ENCODE data around the gene CPNE7. TPM values are rescaled to one million over a fixed set of nuclear protein-coding genes. Genes with fewer than 3 reads are reported as not detected.

CPNE7 gene
- total and polyA plus RNA-seq, 9 donors, result 0.36 to 4.0 (median 0.92) TPM; not detected in 2

DNA sequence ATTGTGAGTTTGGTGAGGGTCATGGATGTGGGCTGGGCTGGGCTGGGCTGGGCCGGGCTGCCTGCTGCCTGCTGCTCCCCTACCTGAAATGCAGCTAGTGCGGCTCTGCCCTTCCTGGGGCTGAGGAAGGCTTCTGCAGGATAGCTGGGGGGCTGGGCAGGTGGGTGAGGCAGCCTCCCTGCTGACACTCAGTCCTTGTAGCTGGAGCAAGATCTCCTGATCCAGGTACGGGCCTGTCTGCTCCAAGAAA, 10.4 kb upstream of the CPNE7 start:
- intact Hi-C loops (cut with DNase I), result loop anchor here in 1 of 4 donors (10.0 kb wide), 1 partner anchor 320 kb away; no protein-coding TSS in a partner anchor
- Histone ChIP-seq H3K27me3 (no peaks in the 10 kb centered on the region), H3K4me3 (no peak overlapping the region), H3K27ac (no peak overlapping the region), H3K9me3 (no peaks in the 10 kb centered on the region), H3K36me3 (no peaks in the 10 kb centered on the region), H3K4me1 (ENCODE audit: insufficient read depth) (peaks cover 11% of the 10 kb centered on the region)
- no peak for TF ChIP-seq EP300 (IDR thresholded peaks at IDR 0.05)
- peak in 1 of 3 donors; percentile 6 for TF ChIP-seq CTCF (IDR thresholded peaks at IDR 0.05)
- WGBS, 3 donors, result 24 to 31% (median 26%) methylated on average over 3 of the region's 3 CpGs
- no peak for DNase-seq

DNA sequence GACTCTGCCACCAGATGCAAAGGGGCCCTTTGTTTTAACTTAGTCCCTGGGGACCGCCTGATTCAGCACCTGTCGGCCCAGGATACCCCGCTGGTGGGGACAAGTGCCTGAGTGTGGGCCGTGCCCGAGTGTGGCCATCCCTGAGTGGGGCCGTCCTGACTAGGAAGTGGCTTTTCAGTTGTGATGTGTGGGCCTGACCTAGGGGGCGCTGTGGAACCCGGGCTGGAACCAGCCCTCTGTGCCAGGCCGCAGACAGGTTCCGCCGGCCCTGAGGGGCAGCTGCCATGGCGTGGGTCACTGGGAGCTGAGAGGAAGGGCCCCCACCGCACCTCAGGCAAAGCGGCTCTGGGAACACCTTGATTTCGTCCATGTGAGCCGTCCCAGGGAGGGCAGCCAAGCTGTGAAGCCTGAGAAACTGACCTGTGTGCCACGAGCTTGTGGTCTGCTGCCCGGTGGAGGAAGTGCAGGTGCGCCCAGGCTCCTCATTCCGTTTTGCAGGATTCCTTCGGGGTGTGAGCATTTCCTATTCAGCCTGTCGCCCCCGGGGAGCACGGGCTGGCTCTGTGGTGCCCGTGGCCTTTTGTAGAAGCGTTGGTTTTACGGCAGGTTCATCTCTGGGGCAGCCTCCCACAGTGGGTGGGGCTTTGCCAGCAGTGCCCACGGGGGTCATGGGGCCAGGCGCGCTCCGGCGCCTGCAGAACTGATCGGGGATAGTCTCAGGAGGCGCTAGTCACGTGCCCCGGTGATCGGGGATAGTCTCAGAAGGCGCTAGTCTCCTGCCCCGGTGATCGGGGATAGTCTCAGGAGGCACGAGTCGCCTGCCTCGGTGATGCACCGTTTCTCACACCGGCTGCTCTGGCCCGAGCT, 9.8 kb upstream of the CPNE7 start:
- peak; percentile 30 to 66 (median 59) for DNase-seq
- Histone ChIP-seq H3K36me3 (no peaks in the 10 kb centered on the region), H3K27ac (peak overlapping the region in 1 of 2 donors; percentile 17), H3K4me3 (no peak overlapping the region), H3K4me1 (ENCODE audit: insufficient read depth) (peaks cover 11% of the 10 kb centered on the region), H3K9me3 (no peaks in the 10 kb centered on the region), H3K27me3 (no peaks in the 10 kb centered on the region)
- no peak for TF ChIP-seq CTCF (IDR thresholded peaks at IDR 0.05)
- 1 to 4% (median 2%) methylated on average over 42 to 46 of the region's 46 CpGs for WGBS, 3 donors
- intact Hi-C loops (cut with DNase I), result loop anchor here in 1 of 4 donors (10.0 kb wide), 1 partner anchor 321 kb away; no protein-coding TSS in a partner anchor

- Histone ChIP-seq H3K4me1 (ENCODE audit: insufficient read depth) (peaks cover 5% of the 10 kb centered on the region), H3K36me3 (no peaks in the 10 kb centered on the region), H3K9me3 (no peaks in the 10 kb centered on the region), H3K27ac (no peak overlapping the region), H3K27me3 (no peaks in the 10 kb centered on the region), H3K4me3 (no peak overlapping the region)
- intact Hi-C loops (cut with DNase I), result loop anchor here in 1 of 4 donors (10.0 kb wide), 1 partner anchor 323 kb away; no protein-coding TSS in a partner anchor
- no peak for DNase-seq
- TF ChIP-seq POLR2A (IDR thresholded peaks at IDR 0.05), result no peak
- WGBS, 3 donors, result 68 to 71% (median 68%) methylated on average over 30 of the region's 30 CpGs
These were observed 7.6 kb upstream of the CPNE7 start for GRCh38 chr16:89567656-89568594.

DNA sequence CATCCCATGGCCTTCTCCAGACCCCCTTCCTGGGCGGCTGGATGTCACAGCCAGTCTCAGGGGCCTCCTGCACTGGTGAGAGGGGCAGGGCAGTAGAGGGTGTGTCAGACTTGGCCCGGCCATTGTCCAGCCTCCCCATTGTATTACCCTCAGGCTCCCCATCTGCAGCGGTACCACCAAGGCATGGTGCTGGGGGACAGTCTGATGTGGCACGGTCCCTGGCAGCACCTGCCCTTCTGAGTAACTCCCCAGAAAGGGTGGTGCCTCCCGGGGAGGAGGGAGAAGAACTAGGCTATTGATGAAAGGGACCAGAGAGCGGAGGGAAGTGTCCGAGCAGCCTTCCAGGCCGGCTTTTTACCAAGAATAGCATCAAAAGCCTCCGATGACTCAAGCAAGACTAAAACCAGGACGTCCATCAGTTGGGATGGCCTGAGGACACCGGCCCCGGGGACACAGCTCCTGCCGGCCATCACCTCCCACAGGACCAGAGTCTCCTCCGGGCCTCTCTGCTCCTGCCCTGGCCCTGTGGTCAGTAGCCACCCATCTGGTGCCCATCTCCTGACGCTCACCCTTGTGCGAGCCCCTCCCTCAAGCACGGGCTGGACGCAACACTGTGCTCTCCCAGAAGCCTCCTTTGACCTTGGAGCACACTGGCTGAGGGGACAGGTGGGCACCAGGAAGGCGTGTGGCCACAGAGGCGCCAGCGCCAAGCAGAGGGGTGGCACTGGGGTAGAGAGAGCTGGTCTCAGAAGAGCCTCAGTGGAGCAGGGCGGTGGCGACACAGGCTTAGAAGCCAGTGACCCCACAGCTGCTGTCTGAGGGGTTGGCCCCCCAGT, 5.8 kb upstream of the CPNE7 start:
- peaks cover 5% of the 10 kb centered on the region for H3K4me1 ChIP-seq (ENCODE audit: insufficient read depth)
- WGBS, 3 donors, result 72 to 80% (median 74%) methylated on average over 21 to 23 of the region's 23 CpGs
- no peak overlapping the region for H3K4me3 ChIP-seq
- no peak for TF ChIP-seq POLR2A (IDR thresholded peaks at IDR 0.05)
- TF ChIP-seq CTCF (IDR thresholded peaks at IDR 0.05), result no peak
- no peak for TF ChIP-seq EP300 (IDR thresholded peaks at IDR 0.05)
- H3K27ac ChIP-seq, result no peak overlapping the region
- DNase-seq, result no peak
- H3K9me3 ChIP-seq, result no peaks in the 10 kb centered on the region
- intact Hi-C loops (cut with DNase I), result loop anchor here in 1 of 4 donors (10.0 kb wide), 1 partner anchor 325 kb away; no protein-coding TSS in a partner anchor
- no peaks in the 10 kb centered on the region for H3K36me3 ChIP-seq
- H3K27me3 ChIP-seq, result no peaks in the 10 kb centered on the region
